Stimulated activated CD4-positive, alpha-beta T cell treated with anti-CD3 and anti-CD28 coated beads, TNF-alpha, amount 100 ng/mL, for 4 hours (primary cell): ENCODE measurements around the gene LCT.
"Not testable (repeated sequence)": the region's sequence is repeated elsewhere in the genome, so short reads cannot be mapped to it uniquely, and the experiment has no call there.

Experiments
- DNase-seq, 3 experiments: peaks; one replicate each; pipeline ENCODE4 v3.0.0-alpha.2; 2020; ENCODE audit warnings: low read depth in 3 of 3

LCT gene

GRCh38 chr2:135836596-135837270 is at the start of gene LCT:
Gene LCT, minus strand, starts transcription at chr2:135837184. Its CDS starts 15 bp downstream, at chr2:135837169.
- DNase-seq, result no peak

- no peak for DNase-seq
Observed at GRCh38 chr2:135885709-135886108, 48.7 kb upstream of the LCT start.

DNA sequence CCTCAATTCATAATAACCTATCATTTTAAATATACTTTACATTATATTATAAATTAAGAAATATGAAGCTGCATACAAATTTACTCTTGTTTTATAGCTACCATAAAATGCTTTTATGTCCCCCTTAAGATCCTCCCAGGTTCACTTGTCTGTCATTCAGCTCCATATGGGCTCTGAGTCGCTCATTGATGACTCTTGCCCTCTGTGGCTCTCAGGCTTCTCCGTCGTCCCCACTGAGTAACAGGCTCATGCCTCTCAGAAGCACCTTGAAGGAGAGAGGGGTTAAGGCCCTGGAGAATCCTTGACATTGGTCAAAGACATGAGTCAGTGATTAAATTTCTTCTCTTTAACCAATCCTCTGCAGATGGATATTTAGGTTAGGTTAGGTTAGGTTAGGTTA is 45.4 kb upstream of the LCT start:
- DNase-seq, result no peak

DNA sequence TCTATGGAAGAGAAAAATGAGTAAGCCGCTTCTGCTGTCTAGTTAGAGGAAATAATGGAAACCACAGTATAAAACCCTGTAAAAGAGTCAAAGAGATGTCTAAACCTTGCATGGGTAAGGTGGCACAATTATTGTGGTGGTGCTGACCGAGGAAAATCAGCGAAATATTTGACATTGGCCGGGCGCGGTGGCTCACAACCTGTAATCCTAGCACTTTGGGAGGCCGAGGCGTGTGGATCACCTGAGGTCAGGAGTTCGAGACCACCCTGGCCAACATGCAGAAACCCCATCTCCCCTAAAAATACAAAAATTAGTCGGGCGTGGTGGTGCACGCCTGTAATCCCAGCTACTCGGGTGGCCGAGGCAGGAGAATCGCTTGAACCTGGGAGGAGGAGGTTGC is 39.8 kb upstream of the LCT start:
- DNase-seq, result not testable (repeated sequence)

DNA sequence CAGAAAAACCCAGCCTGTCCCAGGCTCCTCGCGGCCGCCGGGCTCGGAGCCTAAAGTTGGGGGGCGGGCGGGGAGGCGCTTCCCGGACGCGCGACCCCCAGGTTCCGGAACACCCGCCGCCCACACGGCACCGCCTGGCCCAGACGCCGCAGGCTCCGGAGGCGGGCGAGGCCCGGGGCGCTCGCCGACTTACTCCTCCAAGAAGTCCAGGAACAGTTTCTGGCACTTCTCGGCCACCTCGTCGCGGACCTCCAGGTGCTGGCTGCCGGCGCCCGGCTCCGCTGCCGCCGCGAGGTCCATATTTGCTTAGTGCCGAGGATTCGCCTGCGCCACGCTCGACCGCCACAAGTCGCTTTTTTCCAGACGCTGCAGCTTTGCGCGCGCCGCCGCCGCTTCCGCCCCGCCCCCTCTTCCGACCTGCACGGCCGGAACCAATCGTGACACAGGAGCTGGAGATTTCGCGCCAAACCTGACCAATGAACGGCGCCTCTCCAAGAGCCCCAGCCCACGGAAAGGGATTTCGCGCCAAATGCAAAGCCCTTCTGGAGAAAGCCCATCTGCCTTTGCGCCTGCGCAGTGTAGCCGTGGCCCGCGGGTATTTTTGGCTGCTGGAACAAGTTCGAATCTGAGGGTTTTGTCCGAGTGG is 39.2 kb upstream of the LCT start, which contains the start of gene MCM6:
MCM6 (minus strand) TSS at position 378 of the 646 bp plus-strand sequence; CDS start at position 300, 78 bp downstream.
- DNase-seq, result peak; percentile 91 to 98 (median 94)

DNA sequence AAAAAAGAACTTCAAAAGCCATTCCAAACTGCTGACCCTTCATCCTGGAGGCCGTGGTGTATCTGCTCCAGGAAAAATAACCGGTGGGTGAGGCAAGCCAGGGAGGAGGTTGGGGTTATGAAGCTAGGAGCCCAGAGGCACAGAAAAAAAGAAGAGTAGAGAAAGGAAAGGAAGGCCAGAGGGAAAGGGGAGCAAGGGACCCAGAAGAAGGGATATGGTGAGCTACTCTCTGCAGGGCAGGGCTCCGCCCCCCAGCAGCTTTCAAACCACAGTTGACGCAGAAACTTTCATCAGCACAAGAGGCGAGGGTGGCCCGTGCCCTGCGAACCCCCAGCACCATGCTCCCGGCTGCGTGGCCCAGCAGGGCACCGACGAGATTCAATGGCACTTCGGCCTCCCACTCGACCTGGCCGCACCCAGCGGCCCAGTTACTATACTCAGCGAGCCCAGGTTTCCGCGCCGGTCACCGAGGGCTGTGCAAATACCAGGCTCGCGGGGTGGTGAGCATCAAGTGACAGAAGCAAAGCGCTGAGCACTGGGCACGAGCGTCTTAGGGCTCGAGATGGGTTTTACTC is 38.6 kb upstream of the LCT start:
- DNase-seq, result peak; percentile 53 to 57 (median 55)

DNA sequence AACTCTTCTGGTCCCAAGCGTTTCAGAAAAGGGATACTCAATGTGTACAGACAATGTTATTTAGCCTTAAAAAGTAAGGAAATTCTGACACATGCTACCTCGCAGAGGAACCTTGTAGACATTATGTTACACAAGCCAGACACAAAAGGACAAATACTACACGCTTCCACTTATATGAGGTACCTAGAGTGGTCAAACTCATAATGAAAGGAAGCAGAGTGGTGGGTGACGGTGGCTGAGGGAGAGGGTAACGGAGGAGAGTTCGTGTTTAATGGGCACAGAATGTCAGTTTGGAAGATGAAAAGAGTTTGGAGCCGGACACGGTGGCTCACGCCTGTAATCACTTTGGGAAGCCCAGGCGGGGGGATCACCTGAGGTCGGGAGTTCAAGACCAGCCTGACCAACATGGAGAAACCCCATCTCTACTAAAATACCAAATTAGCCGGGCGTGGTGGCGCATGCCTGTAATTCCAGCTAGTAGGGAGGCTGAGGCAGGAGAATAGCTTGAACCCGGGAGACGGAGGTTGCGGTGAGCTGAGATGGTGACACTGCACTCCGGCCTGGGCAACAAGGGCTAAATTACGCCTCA is 37.9 kb upstream of the LCT start:
- DNase-seq, result no peak

- DNase-seq, result no peak
Observed at GRCh38 chr2:135870571-135870970, 33.6 kb upstream of the LCT start.

- no peak for DNase-seq
Observed at GRCh38 chr2:135863233-135863632, 26.2 kb upstream of the LCT start.

DNA sequence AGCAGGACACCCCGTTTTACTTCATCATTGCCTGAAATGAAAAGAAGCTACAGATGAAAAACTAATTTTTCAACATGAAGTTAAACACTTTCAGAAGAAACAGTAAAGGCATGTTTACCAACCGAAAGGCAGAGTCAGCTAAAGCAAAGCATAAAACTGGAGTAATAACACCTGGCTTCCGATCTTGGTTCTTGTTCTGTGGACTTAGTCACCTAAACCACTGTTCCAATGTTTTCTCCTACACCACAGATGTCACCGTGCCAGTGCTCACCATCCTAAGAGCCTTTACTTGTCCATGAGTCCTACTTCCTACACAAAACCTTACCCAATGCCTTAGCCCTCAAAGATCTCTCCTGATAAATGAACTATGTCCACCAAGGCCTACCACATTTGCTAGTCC is 25.7 kb upstream of the LCT start:
- DNase-seq, result no peak

- DNase-seq, result no peak
Observed at GRCh38 chr2:135853401-135853800, 16.4 kb upstream of the LCT start.

GRCh38 chr2:135851858-135852257 is 14.9 kb upstream of the LCT start:
- DNase-seq, result no peak

- no peak for DNase-seq
Observed at GRCh38 chr2:135850892-135851668, 14.1 kb upstream of the LCT start.

GRCh38 chr2:135849087-135849486 is 12.1 kb upstream of the LCT start:
- DNase-seq, result no peak

DNA sequence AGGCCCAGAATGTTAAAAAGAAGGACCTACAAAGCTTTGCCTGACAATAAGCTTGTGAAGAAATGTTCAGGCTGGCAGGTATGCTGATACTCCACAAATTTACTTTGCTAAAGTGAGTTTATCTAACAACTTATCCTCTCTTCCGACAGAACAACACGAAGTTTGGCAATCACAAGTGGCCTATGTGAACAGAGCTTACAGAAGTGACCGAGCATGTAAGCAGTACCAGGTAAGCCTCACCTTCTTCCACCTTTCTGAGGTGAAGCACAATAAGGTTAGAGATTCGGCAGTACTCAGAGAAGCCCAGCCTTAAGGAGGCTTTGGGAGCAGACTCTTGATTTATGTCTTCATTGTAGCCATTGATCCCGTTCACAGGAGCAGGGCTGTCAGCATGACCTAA is 9.0 kb upstream of the LCT start:
- DNase-seq, result no peak

DNA sequence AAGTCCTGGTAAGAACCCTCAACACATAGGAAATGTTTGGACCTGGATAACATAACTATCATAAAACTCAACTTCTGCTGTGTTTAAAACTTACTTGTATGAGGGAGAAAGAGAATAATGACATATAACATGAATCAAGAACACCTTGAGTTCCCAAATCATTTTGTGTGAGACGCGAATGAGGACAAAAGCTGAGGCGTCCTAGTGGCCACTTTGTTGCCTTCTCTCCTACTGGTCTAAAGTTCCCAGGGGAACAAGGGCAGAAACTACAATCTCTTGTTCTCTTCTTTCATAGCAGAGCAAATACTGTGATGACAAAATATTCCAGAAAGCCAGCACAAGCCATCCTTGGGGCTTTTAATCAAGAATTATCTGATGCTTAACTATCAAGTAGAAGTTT is 8.3 kb upstream of the LCT start:
- DNase-seq, result no peak

DNA sequence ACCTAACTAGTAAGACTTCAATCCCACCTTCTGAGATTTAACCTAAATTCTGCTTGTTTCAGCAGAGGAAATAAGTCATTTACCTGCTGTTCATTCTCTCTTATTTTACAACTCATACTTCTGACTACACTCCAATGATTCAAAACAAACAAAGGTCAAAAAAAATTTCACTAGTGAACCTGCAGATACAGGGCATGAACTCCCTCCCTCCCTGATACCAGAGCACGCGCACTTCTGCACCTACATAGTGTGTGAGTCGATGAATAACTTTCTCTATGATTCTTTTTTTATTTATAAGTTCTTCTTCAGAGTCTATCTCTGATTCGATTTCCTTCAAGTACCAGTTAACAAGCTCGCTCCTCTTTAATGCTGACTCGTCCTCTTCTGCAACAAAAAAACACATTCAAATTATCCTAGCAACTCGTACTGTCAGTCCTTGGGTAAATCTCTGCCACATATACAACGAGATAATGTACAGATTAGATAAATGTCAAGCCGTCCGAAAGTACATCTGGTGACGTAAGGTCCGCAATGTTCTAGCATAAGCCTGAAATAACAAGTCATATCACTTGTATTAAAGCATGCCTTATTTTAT is 7.4 kb upstream of the LCT start:
- no peak for DNase-seq

- DNase-seq, result no peak
Observed at GRCh38 chr2:135843671-135844070, 6.7 kb upstream of the LCT start.

GRCh38 chr2:135840601-135841000 is 3.6 kb upstream of the LCT start:
- no peak for DNase-seq

DNA sequence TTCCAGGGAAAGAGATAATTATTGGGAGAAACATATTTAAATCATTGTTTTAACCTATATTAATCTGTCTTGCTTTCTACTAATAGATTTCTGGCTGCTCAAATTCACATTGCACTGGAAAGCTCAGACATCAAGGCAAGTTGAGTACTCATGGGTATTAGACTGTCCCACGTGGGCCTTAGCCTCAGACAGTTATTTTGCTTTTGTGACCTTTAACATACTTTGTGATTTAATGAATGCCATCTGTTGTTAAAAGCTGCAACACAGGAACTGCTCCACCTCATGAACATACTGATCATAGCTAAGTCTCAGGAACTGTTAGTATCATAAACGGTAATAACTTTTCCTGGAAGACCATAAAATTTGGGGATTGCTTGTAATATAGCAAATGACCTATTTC is 2.7 kb upstream of the LCT start:
- no peak for DNase-seq

- DNase-seq, result no peak
Observed at GRCh38 chr2:135838502-135838901, 1.5 kb upstream of the LCT start.

DNA sequence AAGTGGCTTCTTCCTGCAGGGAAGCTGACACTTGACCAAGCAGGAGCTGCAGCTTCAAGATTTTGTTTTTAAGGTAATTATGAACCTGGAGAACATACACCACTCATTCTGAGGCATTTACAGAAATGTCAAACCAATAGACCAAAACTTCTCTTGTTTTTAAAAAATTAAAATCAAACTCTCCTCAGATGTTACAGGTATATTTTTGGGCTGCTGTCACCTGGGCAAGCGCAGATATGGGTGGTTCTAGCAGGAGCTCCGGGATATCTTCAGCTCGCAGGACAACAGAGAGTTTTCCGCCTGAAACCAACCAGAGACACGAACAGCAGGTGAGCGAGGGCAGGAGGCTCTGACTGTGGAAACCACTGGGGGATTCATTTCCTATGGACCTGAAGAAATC is 4.1 kb downstream of the LCT start:
- no peak for DNase-seq
